Fibroblast of lung (primary cell): ENCODE measurements around the gene LSM3.

Experiments used
- EZH2 ChIP-seq: IDR thresholded peaks from 2 replicates; pipeline ENCODE4 v1.5.1; 2012; ENCODE audit warnings: low read length, control low read depth, mild to moderate bottlenecking; ENCODE audit errors: missing control alignments
- TF ChIP-seq, protein P1 (sequence below), 2 donors: IDR thresholded peaks in 1 of 2; conservative IDR thresholded peaks in 1 of 2; 1 replicate in 1 of 2; 2 replicates in 1 of 2; pipeline ENCODE4 v1.5.1; 2011 to 2012; ENCODE audit warnings: low read length in 2 of 2, control low read depth in 1 of 2, inconsistent platforms in 1 of 2, low read depth in 1 of 2, mild to moderate bottlenecking in 1 of 2

- TF ChIP-seq, protein P1, sequence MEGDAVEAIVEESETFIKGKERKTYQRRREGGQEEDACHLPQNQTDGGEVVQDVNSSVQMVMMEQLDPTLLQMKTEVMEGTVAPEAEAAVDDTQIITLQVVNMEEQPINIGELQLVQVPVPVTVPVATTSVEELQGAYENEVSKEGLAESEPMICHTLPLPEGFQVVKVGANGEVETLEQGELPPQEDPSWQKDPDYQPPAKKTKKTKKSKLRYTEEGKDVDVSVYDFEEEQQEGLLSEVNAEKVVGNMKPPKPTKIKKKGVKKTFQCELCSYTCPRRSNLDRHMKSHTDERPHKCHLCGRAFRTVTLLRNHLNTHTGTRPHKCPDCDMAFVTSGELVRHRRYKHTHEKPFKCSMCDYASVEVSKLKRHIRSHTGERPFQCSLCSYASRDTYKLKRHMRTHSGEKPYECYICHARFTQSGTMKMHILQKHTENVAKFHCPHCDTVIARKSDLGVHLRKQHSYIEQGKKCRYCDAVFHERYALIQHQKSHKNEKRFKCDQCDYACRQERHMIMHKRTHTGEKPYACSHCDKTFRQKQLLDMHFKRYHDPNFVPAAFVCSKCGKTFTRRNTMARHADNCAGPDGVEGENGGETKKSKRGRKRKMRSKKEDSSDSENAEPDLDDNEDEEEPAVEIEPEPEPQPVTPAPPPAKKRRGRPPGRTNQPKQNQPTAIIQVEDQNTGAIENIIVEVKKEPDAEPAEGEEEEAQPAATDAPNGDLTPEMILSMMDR (conservative IDR thresholded peaks at IDR 0.05 in 1 of 2, IDR thresholded peaks at IDR 0.05 in 1 of 2; ENCODE audit: low read depth in 1 of 2, low read length in 2 of 2), result no peak
- TF ChIP-seq EZH2, result no peak
Measured at GRCh38 chr3:14201940-14202684, 23.5 kb downstream of the LSM3 start.
